ENCODE measurements around the gene IMP4. TPM values are rescaled to one million over a fixed set of nuclear protein-coding genes. Genes with fewer than 3 reads are reported as not detected.

The IMP4 gene
- total RNA-seq, 1 donor from 2014 or later: 37.5 TPM

DNA sequence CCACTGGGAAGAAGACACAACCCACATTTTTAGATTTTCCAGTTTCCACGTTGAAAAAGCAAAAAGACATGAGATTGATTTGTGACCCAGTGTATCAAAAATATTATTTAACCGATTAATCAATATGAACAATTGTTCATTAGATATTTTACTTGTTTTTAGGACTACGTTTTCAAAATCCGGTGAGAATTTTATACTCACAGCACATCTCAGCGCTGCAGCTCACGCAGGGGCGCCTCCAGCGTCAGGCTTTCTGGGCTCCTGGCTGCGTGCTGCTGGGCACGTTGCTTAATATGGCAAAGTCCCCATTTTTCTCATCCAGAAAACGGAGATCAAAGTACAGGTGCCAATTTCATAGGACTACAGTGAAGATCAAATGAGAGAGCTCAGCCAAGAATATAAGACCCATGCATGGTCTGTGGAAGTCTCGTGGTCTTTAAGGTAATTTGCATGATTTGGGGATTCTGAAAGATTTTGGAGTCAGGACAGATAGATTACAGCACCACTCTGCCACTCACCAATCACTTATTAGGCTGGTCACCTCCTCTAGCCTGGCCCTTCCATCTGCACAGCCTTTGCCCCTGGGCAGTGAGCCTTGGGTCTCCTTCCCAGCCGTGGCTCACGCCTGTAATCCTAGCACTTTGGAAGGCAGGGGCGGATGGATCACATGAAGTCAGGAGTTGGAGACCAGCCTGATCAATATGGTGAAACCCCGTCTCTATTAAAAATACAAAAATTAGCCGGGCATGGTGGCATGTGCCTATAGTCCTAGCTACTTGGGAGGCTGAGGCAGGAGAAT is 49.4 kb downstream of the IMP4 start:
- DNase-seq (ENCODE audit: low spot score in 2 of 2) (no peak), FAIRE-seq (no peak)

- FAIRE-seq (no peak), DNase-seq (ENCODE audit: low spot score in 2 of 2) (no peak)
Measured at GRCh38 chr2:130393318-130393910, 50.7 kb downstream of the IMP4 start.

Small RNAs within 50 kb of the gene (small RNA-seq; reads per million reads assigned to genes)
- not detected for gene AC132479.1

Other genes starting within 250 kb of the IMP4 start
- not detected for gene POTEF, start 213.7 kb upstream of the IMP4 start, total RNA-seq
- 5.7 TPM for gene CCDC74B, start 197.8 kb upstream of the IMP4 start, total RNA-seq
- gene SMPD4, start 161.3 kb upstream of the IMP4 start, total RNA-seq: 9.0 TPM
- gene MZT2B, start 160.6 kb upstream of the IMP4 start, total RNA-seq: 92.9 TPM
- gene TUBA3E, start 144.5 kb upstream of the IMP4 start, total RNA-seq: not detected
- gene PTPN18, start 13.2 kb downstream of the IMP4 start, total RNA-seq: 11.8 TPM
- gene POTEI, start 166.4 kb downstream of the IMP4 start, total RNA-seq: under 0.01 TPM
- gene CFC1B, start 178.3 kb downstream of the IMP4 start, total RNA-seq: 0.82 TPM